HEK293 (cell line): ENCODE results near the gene PDE4D.

Experiments
- CTCF ChIA-PET: fragments of 350-600 bp; formaldehyde crosslinking; extraction: SDS; loops from one replicate; lab custom pipeline; 2021; ENCODE audit warnings: antibody characterized with exemption; lab: Yijun Ruan, JAX
- POLR2A ChIA-PET: fragments of 300-600 bp; formaldehyde crosslinking; extraction: SDS; loops from one replicate; lab custom pipeline; 2020; ENCODE audit warnings: antibody characterized with exemption, inconsistent platforms; lab: Yijun Ruan, JAX
- H3K27ac ChIP-seq: fragments of 200-500 bp; sonication (Bioruptor generic); 2 replicates; pipeline ENCODE4 v1.5.1; 2014; ENCODE audit warnings: low read depth, low read length, control low read depth, inconsistent platforms; ENCODE audit errors: extremely low read depth
- H3K36me3 ChIP-seq, 2 experiments: fragments of 200-500 bp in 1 of 2; sonication (Bioruptor generic) in 1 of 2; 1 replicate in 1 of 2; 2 replicates in 1 of 2; pipeline ENCODE4 v1.5.1; 2014 to 2017; ENCODE audit warnings: inconsistent platforms in 2 of 2, low read length in 2 of 2; ENCODE audit not compliant: control insufficient read depth in 2 of 2, insufficient read depth in 1 of 2
- H3K4me1 ChIP-seq: fragments of 200-500 bp; sonication (Bioruptor generic); 2 replicates; pipeline ENCODE4 v1.5.1; 2014; ENCODE audit warnings: mild to moderate bottlenecking, low read length, inconsistent platforms; ENCODE audit not compliant: control insufficient read depth, insufficient read depth
- H3K4me3 ChIP-seq: 2 replicates; pipeline ENCODE4 v1.5.1; 2011; ENCODE audit warnings: low read depth, mild to moderate bottlenecking, control low read depth, low read length, moderate library complexity
- H3K9me3 ChIP-seq: fragments of 200-500 bp; sonication (Bioruptor generic); 2 replicates; pipeline ENCODE4 v1.5.1; 2014; ENCODE audit warnings: low read depth, low read length, inconsistent platforms; ENCODE audit not compliant: control insufficient read depth, insufficient read depth
- GLIS2 ChIP-seq: fragments of 450-650 bp; formaldehyde crosslinking; IDR thresholded peaks from 2 replicates; pipeline ENCODE4 v1.5.1; 2016; ENCODE audit warnings: missing biosample characterization, missing genetic modification characterization
- OSR2 ChIP-seq: fragments of 450-650 bp; formaldehyde crosslinking; IDR thresholded peaks from 2 replicates; pipeline ENCODE4 v1.5.1; 2016; ENCODE audit warnings: missing biosample characterization, missing genetic modification characterization
- SP7 ChIP-seq: fragments of 450-650 bp; formaldehyde crosslinking; IDR thresholded peaks from 2 replicates; pipeline ENCODE4 v1.5.1; 2016; ENCODE audit warnings: missing biosample characterization, missing genetic modification characterization
- ZFP69B ChIP-seq: fragments of 450-650 bp; formaldehyde crosslinking; IDR thresholded peaks from 2 replicates; pipeline ENCODE4 v1.5.1; 2016; ENCODE audit warnings: missing biosample characterization, missing genetic modification characterization
- ZNF140 ChIP-seq: fragments of 450-650 bp; formaldehyde crosslinking; IDR thresholded peaks from 2 replicates; pipeline ENCODE4 v1.5.1; 2016; ENCODE audit warnings: missing biosample characterization, missing genetic modification characterization
- ZNF302 ChIP-seq: fragments of 450-650 bp; formaldehyde crosslinking; IDR thresholded peaks from 2 replicates; pipeline ENCODE4 v1.5.1; 2016; ENCODE audit warnings: missing biosample characterization, missing genetic modification characterization, low read depth
- ZNF433 ChIP-seq: fragments of 450-650 bp; formaldehyde crosslinking; IDR thresholded peaks from 2 replicates; pipeline ENCODE4 v1.5.1; 2016; ENCODE audit warnings: missing biosample characterization, missing genetic modification characterization, low read depth
- ZNF544 ChIP-seq: fragments of 450-650 bp; formaldehyde crosslinking; IDR thresholded peaks from 2 replicates; pipeline ENCODE4 v1.5.0; 2017; ENCODE audit warnings: missing biosample characterization, missing genetic modification characterization
- ZNF600 ChIP-seq: fragments of 450-650 bp; formaldehyde crosslinking; IDR thresholded peaks from 2 replicates; pipeline ENCODE4 v1.5.1; 2016; ENCODE audit warnings: missing biosample characterization, missing genetic modification characterization
- ZNF623 ChIP-seq: fragments of 450-650 bp; formaldehyde crosslinking; IDR thresholded peaks from 2 replicates; pipeline ENCODE4 v1.5.1; 2016; ENCODE audit warnings: missing biosample characterization, missing genetic modification characterization
- ZNF747 ChIP-seq: fragments of 450-650 bp; formaldehyde crosslinking; IDR thresholded peaks from 2 replicates; pipeline ENCODE4 v1.5.1; 2016; ENCODE audit warnings: missing biosample characterization, missing genetic modification characterization
- ZNF768 ChIP-seq: fragments of 450-650 bp; formaldehyde crosslinking; IDR thresholded peaks from 2 replicates; pipeline ENCODE4 v1.5.1; 2018; ENCODE audit warnings: missing biosample characterization, mild to moderate bottlenecking, missing genetic modification characterization
- ZNF792 ChIP-seq: fragments of 450-650 bp; formaldehyde crosslinking; IDR thresholded peaks from 2 replicates; pipeline ENCODE4 v1.5.1; 2016; ENCODE audit warnings: missing biosample characterization, missing genetic modification characterization
- ZSCAN30 ChIP-seq: fragments of 450-650 bp; IDR thresholded peaks from 2 replicates; pipeline ENCODE4 v1.5.1; 2018; ENCODE audit warnings: missing biosample characterization, mild to moderate bottlenecking, missing genetic modification characterization, moderate library complexity
- TF ChIP-seq, protein P1 (sequence below): fragments of 450-650 bp; formaldehyde crosslinking; IDR thresholded peaks from 2 replicates; pipeline ENCODE4 v1.5.1; 2016; ENCODE audit warnings: missing biosample characterization, missing genetic modification characterization, borderline replicate concordance
- TF ChIP-seq, protein P2 (sequence below): fragments of 450-650 bp; formaldehyde crosslinking; IDR thresholded peaks from 2 replicates; pipeline ENCODE4 v1.5.1; 2017; ENCODE audit warnings: missing biosample characterization, missing genetic modification characterization
- TF ChIP-seq, protein P3 (sequence below): fragments of 450-650 bp; formaldehyde crosslinking; IDR thresholded peaks from 2 replicates; pipeline ENCODE4 v1.5.1; 2017; ENCODE audit warnings: missing biosample characterization, missing genetic modification characterization
- TF ChIP-seq, protein P4 (sequence below): fragments of 450-650 bp; formaldehyde crosslinking; IDR thresholded peaks from 2 replicates; pipeline ENCODE4 v1.5.1; 2017; ENCODE audit warnings: missing biosample characterization, missing genetic modification characterization
- TF ChIP-seq, protein P5 (sequence below): fragments of 450-650 bp; formaldehyde crosslinking; IDR thresholded peaks from 2 replicates; pipeline ENCODE4 v1.5.1; 2016; ENCODE audit warnings: missing biosample characterization, missing genetic modification characterization

The PDE4D gene

DNA sequence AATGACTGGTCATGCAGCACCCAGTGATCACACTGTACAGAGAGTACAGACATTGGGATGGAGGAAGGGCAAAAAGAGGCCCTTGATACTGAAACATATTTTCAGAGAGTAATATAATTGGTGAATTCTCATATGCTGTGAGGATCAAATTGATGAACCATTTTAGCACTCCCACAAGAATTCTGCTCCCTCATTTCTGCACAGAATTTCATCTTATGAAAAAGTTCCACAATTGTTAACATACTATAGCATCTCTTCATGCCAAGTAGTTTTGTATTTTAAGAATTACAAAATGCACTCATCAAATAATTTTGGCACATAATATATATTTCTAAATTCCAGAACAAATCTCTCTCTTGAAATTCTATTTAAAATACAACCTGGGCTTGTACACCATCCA lies 351.2 kb downstream of the PDE4D start (continued):
- TF ChIP-seq, protein P1, sequence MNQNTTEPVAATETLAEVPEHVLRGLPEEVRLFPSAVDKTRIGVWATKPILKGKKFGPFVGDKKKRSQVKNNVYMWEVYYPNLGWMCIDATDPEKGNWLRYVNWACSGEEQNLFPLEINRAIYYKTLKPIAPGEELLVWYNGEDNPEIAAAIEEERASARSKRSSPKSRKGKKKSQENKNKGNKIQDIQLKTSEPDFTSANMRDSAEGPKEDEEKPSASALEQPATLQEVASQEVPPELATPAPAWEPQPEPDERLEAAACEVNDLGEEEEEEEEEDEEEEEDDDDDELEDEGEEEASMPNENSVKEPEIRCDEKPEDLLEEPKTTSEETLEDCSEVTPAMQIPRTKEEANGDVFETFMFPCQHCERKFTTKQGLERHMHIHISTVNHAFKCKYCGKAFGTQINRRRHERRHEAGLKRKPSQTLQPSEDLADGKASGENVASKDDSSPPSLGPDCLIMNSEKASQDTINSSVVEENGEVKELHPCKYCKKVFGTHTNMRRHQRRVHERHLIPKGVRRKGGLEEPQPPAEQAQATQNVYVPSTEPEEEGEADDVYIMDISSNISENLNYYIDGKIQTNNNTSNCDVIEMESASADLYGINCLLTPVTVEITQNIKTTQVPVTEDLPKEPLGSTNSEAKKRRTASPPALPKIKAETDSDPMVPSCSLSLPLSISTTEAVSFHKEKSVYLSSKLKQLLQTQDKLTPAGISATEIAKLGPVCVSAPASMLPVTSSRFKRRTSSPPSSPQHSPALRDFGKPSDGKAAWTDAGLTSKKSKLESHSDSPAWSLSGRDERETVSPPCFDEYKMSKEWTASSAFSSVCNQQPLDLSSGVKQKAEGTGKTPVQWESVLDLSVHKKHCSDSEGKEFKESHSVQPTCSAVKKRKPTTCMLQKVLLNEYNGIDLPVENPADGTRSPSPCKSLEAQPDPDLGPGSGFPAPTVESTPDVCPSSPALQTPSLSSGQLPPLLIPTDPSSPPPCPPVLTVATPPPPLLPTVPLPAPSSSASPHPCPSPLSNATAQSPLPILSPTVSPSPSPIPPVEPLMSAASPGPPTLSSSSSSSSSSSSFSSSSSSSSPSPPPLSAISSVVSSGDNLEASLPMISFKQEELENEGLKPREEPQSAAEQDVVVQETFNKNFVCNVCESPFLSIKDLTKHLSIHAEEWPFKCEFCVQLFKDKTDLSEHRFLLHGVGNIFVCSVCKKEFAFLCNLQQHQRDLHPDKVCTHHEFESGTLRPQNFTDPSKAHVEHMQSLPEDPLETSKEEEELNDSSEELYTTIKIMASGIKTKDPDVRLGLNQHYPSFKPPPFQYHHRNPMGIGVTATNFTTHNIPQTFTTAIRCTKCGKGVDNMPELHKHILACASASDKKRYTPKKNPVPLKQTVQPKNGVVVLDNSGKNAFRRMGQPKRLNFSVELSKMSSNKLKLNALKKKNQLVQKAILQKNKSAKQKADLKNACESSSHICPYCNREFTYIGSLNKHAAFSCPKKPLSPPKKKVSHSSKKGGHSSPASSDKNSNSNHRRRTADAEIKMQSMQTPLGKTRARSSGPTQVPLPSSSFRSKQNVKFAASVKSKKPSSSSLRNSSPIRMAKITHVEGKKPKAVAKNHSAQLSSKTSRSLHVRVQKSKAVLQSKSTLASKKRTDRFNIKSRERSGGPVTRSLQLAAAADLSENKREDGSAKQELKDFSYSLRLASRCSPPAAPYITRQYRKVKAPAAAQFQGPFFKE: no peak
- TF ChIP-seq ZNF544 (tag by site-specific recombination) (no peak), ZNF768 (no peak), ZNF792 (tag by site-specific recombination) (no peak), ZNF623 (no peak)
- TF ChIP-seq, protein P2, sequence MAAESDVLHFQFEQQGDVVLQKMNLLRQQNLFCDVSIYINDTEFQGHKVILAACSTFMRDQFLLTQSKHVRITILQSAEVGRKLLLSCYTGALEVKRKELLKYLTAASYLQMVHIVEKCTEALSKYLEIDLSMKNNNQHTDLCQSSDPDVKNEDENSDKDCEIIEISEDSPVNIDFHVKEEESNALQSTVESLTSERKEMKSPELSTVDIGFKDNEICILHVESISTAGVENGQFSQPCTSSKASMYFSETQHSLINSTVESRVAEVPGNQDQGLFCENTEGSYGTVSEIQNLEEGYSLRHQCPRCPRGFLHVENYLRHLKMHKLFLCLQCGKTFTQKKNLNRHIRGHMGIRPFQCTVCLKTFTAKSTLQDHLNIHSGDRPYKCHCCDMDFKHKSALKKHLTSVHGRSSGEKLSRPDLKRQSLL (tag by site-specific recombination): no peak

DNA sequence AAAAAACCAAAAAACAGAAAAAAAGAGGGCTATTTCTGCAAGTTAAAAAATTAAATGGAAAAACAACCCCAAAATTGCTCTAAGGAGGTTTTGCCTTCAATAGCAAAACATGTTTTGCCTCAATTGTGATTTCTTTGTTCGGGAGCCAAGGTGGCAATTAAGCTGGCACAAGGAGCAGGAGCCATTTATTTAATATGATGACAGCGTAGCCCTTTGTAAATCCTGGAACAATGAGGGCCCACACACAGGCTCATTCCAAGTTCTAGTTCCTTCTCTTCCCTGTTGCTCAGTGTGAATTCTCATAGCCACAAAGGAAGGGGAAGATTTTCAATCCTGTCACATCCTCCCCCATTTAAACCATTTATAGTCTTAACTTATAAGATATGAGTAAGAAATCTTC lies 353.2 kb downstream of the PDE4D start:
- Histone ChIP-seq H3K4me1 (peaks cover 28% of the 10 kb centered on the region), H3K27ac (no peak overlapping the region), H3K9me3 (no peaks in the 10 kb centered on the region), H3K36me3 (no peaks in the 10 kb centered on the region), H3K4me3 (no peak overlapping the region)
- TF ChIP-seq SP7 (tag by site-specific recombination): peak; percentile 62; the same call in 1 of the 2 replicates
- TF ChIP-seq, protein P3, sequence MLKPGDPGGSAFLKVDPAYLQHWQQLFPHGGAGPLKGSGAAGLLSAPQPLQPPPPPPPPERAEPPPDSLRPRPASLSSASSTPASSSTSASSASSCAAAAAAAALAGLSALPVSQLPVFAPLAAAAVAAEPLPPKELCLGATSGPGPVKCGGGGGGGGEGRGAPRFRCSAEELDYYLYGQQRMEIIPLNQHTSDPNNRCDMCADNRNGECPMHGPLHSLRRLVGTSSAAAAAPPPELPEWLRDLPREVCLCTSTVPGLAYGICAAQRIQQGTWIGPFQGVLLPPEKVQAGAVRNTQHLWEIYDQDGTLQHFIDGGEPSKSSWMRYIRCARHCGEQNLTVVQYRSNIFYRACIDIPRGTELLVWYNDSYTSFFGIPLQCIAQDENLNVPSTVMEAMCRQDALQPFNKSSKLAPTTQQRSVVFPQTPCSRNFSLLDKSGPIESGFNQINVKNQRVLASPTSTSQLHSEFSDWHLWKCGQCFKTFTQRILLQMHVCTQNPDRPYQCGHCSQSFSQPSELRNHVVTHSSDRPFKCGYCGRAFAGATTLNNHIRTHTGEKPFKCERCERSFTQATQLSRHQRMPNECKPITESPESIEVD (tag by site-specific recombination): peak; percentile 67
- TF ChIP-seq ZNF600 (tag by site-specific recombination): peak; percentile 80
- TF ChIP-seq ZSCAN30 (tag by site-specific recombination): 0 out of 2 replicates have a peak, but pooled peaks have one; percentile 28
- TF ChIP-seq, protein P4, sequence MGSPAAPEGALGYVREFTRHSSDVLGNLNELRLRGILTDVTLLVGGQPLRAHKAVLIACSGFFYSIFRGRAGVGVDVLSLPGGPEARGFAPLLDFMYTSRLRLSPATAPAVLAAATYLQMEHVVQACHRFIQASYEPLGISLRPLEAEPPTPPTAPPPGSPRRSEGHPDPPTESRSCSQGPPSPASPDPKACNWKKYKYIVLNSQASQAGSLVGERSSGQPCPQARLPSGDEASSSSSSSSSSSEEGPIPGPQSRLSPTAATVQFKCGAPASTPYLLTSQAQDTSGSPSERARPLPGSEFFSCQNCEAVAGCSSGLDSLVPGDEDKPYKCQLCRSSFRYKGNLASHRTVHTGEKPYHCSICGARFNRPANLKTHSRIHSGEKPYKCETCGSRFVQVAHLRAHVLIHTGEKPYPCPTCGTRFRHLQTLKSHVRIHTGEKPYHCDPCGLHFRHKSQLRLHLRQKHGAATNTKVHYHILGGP: no peak
- no peak for TF ChIP-seq ZNF433 (tag by site-specific recombination)
- no peak for TF ChIP-seq GLIS2 (tag by site-specific recombination)
- TF ChIP-seq, protein P5, sequence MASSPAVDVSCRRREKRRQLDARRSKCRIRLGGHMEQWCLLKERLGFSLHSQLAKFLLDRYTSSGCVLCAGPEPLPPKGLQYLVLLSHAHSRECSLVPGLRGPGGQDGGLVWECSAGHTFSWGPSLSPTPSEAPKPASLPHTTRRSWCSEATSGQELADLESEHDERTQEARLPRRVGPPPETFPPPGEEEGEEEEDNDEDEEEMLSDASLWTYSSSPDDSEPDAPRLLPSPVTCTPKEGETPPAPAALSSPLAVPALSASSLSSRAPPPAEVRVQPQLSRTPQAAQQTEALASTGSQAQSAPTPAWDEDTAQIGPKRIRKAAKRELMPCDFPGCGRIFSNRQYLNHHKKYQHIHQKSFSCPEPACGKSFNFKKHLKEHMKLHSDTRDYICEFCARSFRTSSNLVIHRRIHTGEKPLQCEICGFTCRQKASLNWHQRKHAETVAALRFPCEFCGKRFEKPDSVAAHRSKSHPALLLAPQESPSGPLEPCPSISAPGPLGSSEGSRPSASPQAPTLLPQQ (tag by site-specific recombination): peak; percentile 95
- no peak for TF ChIP-seq ZNF302 (tag by site-specific recombination)
- no peak for TF ChIP-seq ZNF747 (tag by site-specific recombination)
- TF ChIP-seq ZNF544 (tag by site-specific recombination): no peak
- TF ChIP-seq ZNF140 (tag by site-specific recombination): no peak
- TF ChIP-seq OSR2 (tag by site-specific recombination): peak; percentile 50
- TF ChIP-seq ZFP69B: peak; percentile 73; the same call in 1 of the 2 replicates
- CTCF ChIA-PET: no interaction called here
- POLR2A ChIA-PET: no interaction called here
